Neural cell (in vitro differentiated cells): Measurements from ENCODE around the gene LBH. TPM values are rescaled to one million over a fixed set of nuclear protein-coding genes. Genes with fewer than 3 reads are reported as not detected.

Source experiments
- H2AFZ ChIP-seq: fragments of 200-600, 300-800 bp; sonication (generic), shearing (Covaris generic); 2 replicates; pipeline ENCODE4 v1.6.0; 2014; ENCODE audit warnings: low read depth, mild to moderate bottlenecking, antibody characterized with exemption, low read length, moderate library complexity
- H3F3A ChIP-seq: fragments of 200-600 bp; shearing (Covaris generic); 2 replicates; pipeline ENCODE4 v1.6.1; 2016; ENCODE audit warnings: mild to moderate bottlenecking, moderate library complexity, mixed read lengths, antibody characterized with exemption, low read length; ENCODE audit not compliant: insufficient read depth, poor library complexity, severe bottlenecking
- H3K27ac ChIP-seq: fragments of 200-600, 300-800 bp; sonication (generic), shearing (Covaris generic); 2 replicates; pipeline ENCODE4 v1.5.1; 2014; ENCODE audit warnings: mild to moderate bottlenecking, low read length, moderate library complexity
- H3K27me3 ChIP-seq: fragments of 300-800, 200-600 bp; sonication (generic), shearing (Covaris generic); 2 replicates; pipeline ENCODE4 v1.6.0; 2014; ENCODE audit warnings: mild to moderate bottlenecking, low read depth, low read length, moderate library complexity; ENCODE audit not compliant: insufficient read depth
- H3K36me3 ChIP-seq: fragments of 300-800, 200-600 bp; sonication (generic), shearing (Covaris generic); 2 replicates; pipeline ENCODE4 v1.5.1; 2014; ENCODE audit warnings: mild to moderate bottlenecking, antibody characterized with exemption, low read length, moderate library complexity; ENCODE audit not compliant: insufficient read depth
- H3K4me2 ChIP-seq: fragments of 300-800, 200-600 bp; sonication (generic), shearing (Covaris generic); 2 replicates; pipeline ENCODE4 v1.6.0; 2014; ENCODE audit warnings: mild to moderate bottlenecking, low read length
- H3K4me3 ChIP-seq: fragments of 300-800, 200-600 bp; sonication (generic), shearing (Covaris generic); 2 replicates; pipeline ENCODE4 v1.5.1; 2014; ENCODE audit warnings: mild to moderate bottlenecking, low read length, moderate library complexity
- H3K79me2 ChIP-seq: fragments of 200-600 bp; shearing (Covaris generic); replicated peaks from 2 replicates; pipeline ENCODE4 v1.6.0; 2014; ENCODE audit warnings: mild to moderate bottlenecking, low read length, moderate library complexity; ENCODE audit not compliant: insufficient read depth
- H3K9ac ChIP-seq: fragments of 300-800, 200-600 bp; sonication (generic), shearing (Covaris generic); 2 replicates; pipeline ENCODE4 v1.6.1; 2016; ENCODE audit warnings: mild to moderate bottlenecking, low read length, mixed read lengths
- H3K9me2 ChIP-seq: fragments of 200-600 bp; shearing (Covaris generic); 2 replicates; pipeline ENCODE4 v1.6.1; 2016; ENCODE audit warnings: mild to moderate bottlenecking, low read length, mixed read lengths; ENCODE audit not compliant: insufficient read depth
- H3K9me3 ChIP-seq: fragments of 200-600, 300-800 bp; sonication (generic), shearing (Covaris generic); 2 replicates; pipeline ENCODE4 v1.6.1; 2016; ENCODE audit warnings: mild to moderate bottlenecking, mixed run types, low read length, moderate library complexity, mixed read lengths
- H4K20me1 ChIP-seq: fragments of 200-600 bp; shearing (Covaris generic); 2 replicates; pipeline ENCODE4 v1.6.1; 2016; ENCODE audit warnings: mild to moderate bottlenecking, mixed run types; ENCODE audit not compliant: insufficient read depth
- CTCF ChIP-seq: fragments of 450-650 bp; IDR thresholded peaks from 2 replicates; pipeline ENCODE4 v1.5.1; 2014; ENCODE audit warnings: antibody characterized with exemption, mild to moderate bottlenecking, moderate library complexity; ENCODE audit not compliant: poor library complexity, severe bottlenecking
- EP300 ChIP-seq: fragments of 450-650 bp; conservative IDR thresholded peaks from 2 replicates; pipeline ENCODE4 v1.6.1; 2014; ENCODE audit warnings: antibody characterized with exemption, mild to moderate bottlenecking, moderate library complexity; ENCODE audit not compliant: poor library complexity, severe bottlenecking
- EZH2 ChIP-seq: fragments of 200-600, 300-800 bp; shearing (Covaris generic), sonication (generic); IDR thresholded peaks from 2 replicates; pipeline ENCODE4 v1.6.1; 2014; ENCODE audit warnings: antibody characterized with exemption, low read length, borderline replicate concordance, mild to moderate bottlenecking; ENCODE audit not compliant: insufficient read depth, poor library complexity, severe bottlenecking
- MXI1 ChIP-seq: fragments of 450-650 bp; conservative IDR thresholded peaks from 2 replicates; pipeline ENCODE4 v1.6.1; 2014; ENCODE audit warnings: antibody characterized with exemption, mild to moderate bottlenecking; ENCODE audit not compliant: poor library complexity, severe bottlenecking
- POLR2AphosphoS5 ChIP-seq: IDR thresholded peaks from 2 replicates; pipeline ENCODE4 v1.6.1; 2012
- RAD21 ChIP-seq: fragments of 450-650 bp; conservative IDR thresholded peaks from 2 replicates; pipeline ENCODE4 v1.6.1; 2014; ENCODE audit warnings: antibody characterized with exemption, mild to moderate bottlenecking, moderate library complexity
- REST ChIP-seq: IDR thresholded peaks from 2 replicates; pipeline ENCODE4 v1.6.1; 2012; ENCODE audit warnings: borderline replicate concordance
- SMC3 ChIP-seq: fragments of 450-650 bp; conservative IDR thresholded peaks from 2 replicates; pipeline ENCODE4 v1.6.1; 2014; ENCODE audit warnings: antibody characterized with exemption, mild to moderate bottlenecking, moderate library complexity; ENCODE audit not compliant: poor library complexity
- TAF1 ChIP-seq: IDR thresholded peaks from 2 replicates; pipeline ENCODE4 v1.6.1; 2012; ENCODE audit warnings: low read depth
- polyA plus RNA-seq: library from polyadenylated mRNA; depleted of rRNA; stranded (reverse); fragments of >200 nt; gene quantifications from 2 replicates; pipeline ENCODE4 v1.2.3, GENCODE V29; 2014

LBH gene
- polyA plus RNA-seq, 1 donor from 2014 or later: 345 TPM

GRCh38 chr2:30266705-30267104 lies 35.4 kb downstream of the LBH start:
- Histone ChIP-seq H3K27me3 (no peaks in the 10 kb centered on the region), H3K79me2 (no peaks in the 10 kb centered on the region), H3K36me3 (no peaks in the 10 kb centered on the region), H3K9me3 (peaks cover 5% of the 10 kb centered on the region), H2AFZ (no peak overlapping the region), H4K20me1 (no peaks in the 10 kb centered on the region), H3K27ac (no peak overlapping the region), H3K9ac (no peak overlapping the region), H3K9me2 (no peaks in the 10 kb centered on the region), H3K4me3 (no peak overlapping the region), H3K4me2 (no peak overlapping the region), H3F3A (no peaks in the 10 kb centered on the region)
- no peak for TF ChIP-seq SMC3
- TF ChIP-seq EZH2: no peak
- no peak for TF ChIP-seq TAF1
- TF ChIP-seq POLR2AphosphoS5: no peak
- TF ChIP-seq EP300: no peak
- no peak for TF ChIP-seq CTCF
- TF ChIP-seq MXI1: no peak
- no peak for TF ChIP-seq REST
- no peak for TF ChIP-seq RAD21

- Histone ChIP-seq H3K9me2 (no peaks in the 10 kb centered on the region), H3F3A (no peaks in the 10 kb centered on the region), H3K9ac (no peak overlapping the region), H3K27ac (no peak overlapping the region), H3K9me3 (no peaks in the 10 kb centered on the region), H3K79me2 (no peaks in the 10 kb centered on the region), H4K20me1 (no peaks in the 10 kb centered on the region), H3K36me3 (no peaks in the 10 kb centered on the region), H3K27me3 (no peaks in the 10 kb centered on the region), H3K4me3 (no peak overlapping the region), H2AFZ (no peak overlapping the region), H3K4me2 (no peak overlapping the region)
- TF ChIP-seq TAF1: no peak
- no peak for TF ChIP-seq RAD21
- no peak for TF ChIP-seq CTCF
- no peak for TF ChIP-seq MXI1
- no peak for TF ChIP-seq SMC3
- TF ChIP-seq REST: no peak
Measured at GRCh38 chr2:30267161-30267975, 36.0 kb downstream of the LBH start.
